HUES64 (cell line): ENCODE measurements around the gene PLCL1.

ENCODE experiments used
- H3K27ac ChIP-seq: 2 replicates; pipeline ENCODE4 v1.7.0; 2013; ENCODE audit warnings: low read depth, low read length, inconsistent platforms
- H3K27me3 ChIP-seq: 2 replicates; pipeline ENCODE4 v1.6.1; 2013; ENCODE audit warnings: mild to moderate bottlenecking, low read length; ENCODE audit not compliant: insufficient read depth
- H3K36me3 ChIP-seq: 2 replicates; pipeline ENCODE4 v1.6.1; 2013; ENCODE audit warnings: mild to moderate bottlenecking, low read length; ENCODE audit not compliant: insufficient read depth
- H3K4me1 ChIP-seq: 2 replicates; pipeline ENCODE4 v1.6.1; 2013; ENCODE audit warnings: mild to moderate bottlenecking, low read length, moderate library complexity; ENCODE audit not compliant: insufficient read depth
- H3K4me3 ChIP-seq: 2 replicates; pipeline ENCODE4 v1.5.1; 2013; ENCODE audit warnings: mild to moderate bottlenecking, low read length, moderate library complexity
- H3K9ac ChIP-seq: 2 replicates; pipeline ENCODE4 v1.6.1; 2013; ENCODE audit warnings: mild to moderate bottlenecking, low read depth, low read length
- H3K9me3 ChIP-seq: 2 replicates; pipeline ENCODE4 v1.6.1; 2013; ENCODE audit warnings: low read depth, low read length; ENCODE audit not compliant: insufficient read depth
- WGBS: fragments of 150-250, 120-280 bp; methylation state at CpG from one replicate; pipeline ENCODE4 v1.1.7; 2013; ENCODE audit warnings: missing lambda C conversion rate; 5-methylcytosine and 5-hydroxymethylcytosine counted together

Gene PLCL1

DNA sequence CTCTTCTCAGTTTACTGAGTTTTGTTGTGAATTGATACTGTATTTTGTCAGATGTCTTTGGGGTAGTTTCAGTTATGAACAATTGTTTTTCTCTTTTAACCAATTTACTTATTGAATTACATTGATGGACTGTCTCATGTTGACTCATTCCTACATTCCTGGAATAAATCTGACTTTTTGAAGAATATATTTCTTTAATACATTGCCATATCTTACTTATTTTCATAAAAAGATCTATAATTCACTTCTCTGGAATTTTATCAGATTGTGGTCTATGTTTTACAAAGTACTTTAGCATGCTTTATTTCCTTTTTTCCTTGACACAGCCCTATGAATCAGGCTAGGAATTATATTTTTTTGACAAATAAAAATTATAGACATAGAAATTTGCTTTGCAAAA lies 268.3 kb downstream of the PLCL1 start:
- Histone ChIP-seq H3K27me3 (no peaks in the 10 kb centered on the region), H3K9ac (no peak overlapping the region), H3K9me3 (no peaks in the 10 kb centered on the region), H3K27ac (no peak overlapping the region), H3K4me3 (no peak overlapping the region), H3K4me1 (peaks cover 11% of the 10 kb centered on the region), H3K36me3 (no peaks in the 10 kb centered on the region)

DNA sequence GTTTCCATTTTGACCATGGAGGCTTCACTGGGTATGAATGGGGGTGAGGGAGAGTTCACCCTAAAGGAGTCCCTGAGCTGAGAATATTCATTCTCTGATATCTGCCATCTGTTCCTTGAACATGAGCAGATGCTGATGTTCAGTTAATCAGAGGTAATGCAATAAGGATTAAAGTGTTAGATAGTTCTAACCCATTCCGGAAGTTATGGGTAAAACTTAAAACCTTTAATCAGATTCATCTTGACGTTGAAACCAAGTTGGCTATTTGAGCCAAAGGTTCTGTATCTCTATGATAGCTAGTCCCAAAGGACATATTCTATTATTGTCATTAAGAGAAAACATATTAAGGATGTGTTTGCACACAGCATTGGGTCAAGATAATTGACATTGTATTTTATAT lies 268.9 kb downstream of the PLCL1 start:
- H3K36me3 ChIP-seq: no peaks in the 10 kb centered on the region
- no peaks in the 10 kb centered on the region for H3K9me3 ChIP-seq
- H3K27ac ChIP-seq: no peak overlapping the region
- no peaks in the 10 kb centered on the region for H3K27me3 ChIP-seq
- WGBS: 100% methylated on average over 2 of the region's 2 CpGs
- H3K4me3 ChIP-seq: no peak overlapping the region
- no peak overlapping the region for H3K9ac ChIP-seq
- peaks cover 11% of the 10 kb centered on the region for H3K4me1 ChIP-seq

DNA sequence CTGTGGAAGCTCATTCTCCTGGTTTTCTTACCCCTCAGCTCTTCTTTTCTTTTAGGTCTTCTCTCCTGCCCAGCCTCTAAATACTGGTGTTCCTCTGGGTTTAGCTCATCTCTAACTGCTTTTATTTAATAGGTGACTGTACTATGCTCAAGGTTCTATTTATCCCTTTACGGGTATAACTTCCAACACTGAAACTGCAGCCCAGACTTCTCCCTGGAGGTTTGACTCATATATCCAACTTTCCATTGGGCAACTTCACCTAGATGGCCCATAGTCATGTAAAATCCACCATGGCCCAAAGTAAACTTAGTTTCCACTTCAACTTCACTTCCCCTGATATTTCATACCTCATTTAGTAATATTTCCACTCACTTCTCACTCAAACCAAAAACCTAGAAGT lies 273.1 kb downstream of the PLCL1 start:
- no peaks in the 10 kb centered on the region for H3K4me1 ChIP-seq
- no peaks in the 10 kb centered on the region for H3K36me3 ChIP-seq
- no peak overlapping the region for H3K4me3 ChIP-seq
- no peaks in the 10 kb centered on the region for H3K9me3 ChIP-seq
- 96% methylated on average over 1 of the region's 1 CpG for WGBS
- H3K27ac ChIP-seq: no peak overlapping the region
- H3K9ac ChIP-seq: no peak overlapping the region
- no peaks in the 10 kb centered on the region for H3K27me3 ChIP-seq

DNA sequence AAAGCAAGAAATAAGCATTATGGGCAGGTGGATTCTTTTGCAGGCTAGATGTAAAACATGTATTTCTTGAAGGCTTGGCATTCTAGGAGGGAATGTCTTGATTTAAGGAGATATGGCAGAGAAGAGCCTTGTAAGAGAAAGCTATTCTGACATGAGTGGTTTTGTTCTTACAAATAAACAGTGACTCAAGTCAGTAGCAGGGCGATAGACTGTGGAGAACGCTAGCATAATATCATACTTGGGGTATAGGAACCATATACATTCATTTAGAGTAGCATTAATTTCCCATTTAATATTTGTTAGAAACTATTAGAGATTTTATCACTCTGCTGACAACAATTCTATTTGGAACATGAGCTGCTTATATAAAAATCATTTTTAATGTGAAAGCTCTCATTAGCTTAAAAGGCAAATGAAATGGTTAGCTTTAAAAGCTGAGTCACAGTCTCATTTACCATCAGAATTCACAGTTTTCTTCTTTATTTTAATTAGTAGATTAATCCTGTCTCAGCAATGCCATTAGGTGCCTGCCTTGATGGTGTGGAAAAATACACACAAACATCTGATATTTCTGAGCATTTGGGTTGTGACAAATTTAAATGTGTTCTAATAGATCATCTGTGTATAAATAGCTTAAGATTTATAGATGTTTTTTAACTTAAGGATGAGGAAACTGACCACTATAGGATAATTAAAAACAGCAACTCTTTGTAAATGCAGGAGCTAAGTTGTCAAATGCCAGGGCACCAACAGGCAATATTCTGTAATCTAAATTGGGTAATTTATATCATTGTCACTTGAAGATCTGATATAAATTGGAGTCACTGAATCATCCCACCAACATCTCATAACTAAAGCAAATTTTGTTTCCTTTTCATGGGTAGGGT lies 276.7 kb downstream of the PLCL1 start:
- no peak overlapping the region for H3K9ac ChIP-seq
- no peaks in the 10 kb centered on the region for H3K27me3 ChIP-seq
- no peaks in the 10 kb centered on the region for H3K4me1 ChIP-seq
- no peak overlapping the region for H3K4me3 ChIP-seq
- H3K9me3 ChIP-seq: no peaks in the 10 kb centered on the region
- WGBS: 86% methylated on average over 1 of the region's 2 CpGs
- no peak overlapping the region for H3K27ac ChIP-seq
- H3K36me3 ChIP-seq: no peaks in the 10 kb centered on the region

DNA sequence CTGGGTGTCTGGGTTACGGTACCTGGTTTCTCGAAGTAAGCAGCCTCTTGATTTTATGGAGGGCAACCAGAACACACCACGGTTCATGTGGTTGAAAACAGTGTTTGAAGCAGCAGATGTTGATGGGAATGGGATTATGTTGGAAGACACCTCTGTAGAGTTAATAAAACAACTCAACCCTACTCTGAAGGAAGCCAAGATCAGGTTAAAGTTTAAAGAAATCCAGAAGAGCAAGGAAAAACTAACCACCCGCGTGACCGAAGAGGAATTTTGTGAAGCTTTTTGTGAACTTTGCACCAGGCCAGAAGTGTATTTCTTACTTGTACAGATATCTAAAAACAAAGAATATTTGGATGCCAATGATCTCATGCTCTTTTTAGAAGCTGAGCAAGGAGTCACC lies 279.8 kb downstream of the PLCL1 start:
- no peaks in the 10 kb centered on the region for H3K36me3 ChIP-seq
- H3K9me3 ChIP-seq: no peaks in the 10 kb centered on the region
- H3K27me3 ChIP-seq: no peaks in the 10 kb centered on the region
- H3K27ac ChIP-seq: no peak overlapping the region
- no peak overlapping the region for H3K4me3 ChIP-seq
- 98% methylated on average over 6 of the region's 6 CpGs for WGBS
- H3K4me1 ChIP-seq: no peaks in the 10 kb centered on the region
- no peak overlapping the region for H3K9ac ChIP-seq

DNA sequence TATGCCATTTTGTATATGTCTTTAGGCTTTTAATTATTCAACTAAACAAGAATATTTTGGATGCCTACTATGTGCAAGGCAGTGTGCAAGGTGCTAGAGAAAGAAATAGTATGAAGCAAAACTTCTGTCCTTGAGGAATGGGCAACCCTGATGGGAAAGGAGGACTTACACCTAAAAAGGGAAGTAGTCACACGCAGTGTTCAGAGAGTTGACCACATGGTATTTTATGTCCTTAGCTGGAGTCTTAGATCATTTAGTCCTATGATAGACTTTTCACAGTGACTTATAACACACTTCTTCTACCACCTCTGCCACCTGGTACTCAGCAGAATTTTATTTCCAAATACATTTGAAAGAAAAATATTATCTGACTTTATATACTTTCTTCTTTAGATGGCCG lies 291.6 kb downstream of the PLCL1 start:
- H3K9me3 ChIP-seq: no peaks in the 10 kb centered on the region
- no peak overlapping the region for H3K9ac ChIP-seq
- H3K36me3 ChIP-seq: no peaks in the 10 kb centered on the region
- no peak overlapping the region for H3K4me3 ChIP-seq
- H3K27me3 ChIP-seq: no peaks in the 10 kb centered on the region
- peaks cover 5% of the 10 kb centered on the region; the same call in 1 of the 2 replicates for H3K4me1 ChIP-seq
- no peak overlapping the region for H3K27ac ChIP-seq
- WGBS: 94% methylated on average over 1 of the region's 2 CpGs

DNA sequence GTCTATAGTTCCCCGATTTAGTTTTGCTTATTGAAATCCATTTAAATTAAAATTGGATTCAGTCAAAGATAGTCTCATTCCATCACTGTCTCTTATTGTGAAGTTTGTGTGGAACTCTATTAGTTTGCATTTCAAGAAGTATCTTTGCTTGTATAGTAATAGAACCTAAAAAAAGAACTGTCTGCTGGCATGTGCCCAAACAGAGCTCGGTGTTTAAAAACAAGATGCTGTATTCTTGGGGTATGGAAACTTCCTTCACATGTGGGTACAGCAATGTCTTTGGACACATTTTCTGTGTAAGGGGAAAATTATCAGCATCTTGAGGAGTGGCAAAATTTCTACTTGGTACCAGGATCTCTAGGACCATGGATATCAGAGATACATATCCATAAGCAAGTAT lies 292.6 kb downstream of the PLCL1 start:
- H3K36me3 ChIP-seq: no peaks in the 10 kb centered on the region
- H3K9ac ChIP-seq: no peak overlapping the region
- no peaks in the 10 kb centered on the region for H3K27me3 ChIP-seq
- WGBS: 95% methylated on average over 2 of the region's 2 CpGs
- peaks cover 5% of the 10 kb centered on the region; the same call in 1 of the 2 replicates for H3K4me1 ChIP-seq
- no peak overlapping the region for H3K4me3 ChIP-seq
- no peak overlapping the region for H3K27ac ChIP-seq
- no peaks in the 10 kb centered on the region for H3K9me3 ChIP-seq

DNA sequence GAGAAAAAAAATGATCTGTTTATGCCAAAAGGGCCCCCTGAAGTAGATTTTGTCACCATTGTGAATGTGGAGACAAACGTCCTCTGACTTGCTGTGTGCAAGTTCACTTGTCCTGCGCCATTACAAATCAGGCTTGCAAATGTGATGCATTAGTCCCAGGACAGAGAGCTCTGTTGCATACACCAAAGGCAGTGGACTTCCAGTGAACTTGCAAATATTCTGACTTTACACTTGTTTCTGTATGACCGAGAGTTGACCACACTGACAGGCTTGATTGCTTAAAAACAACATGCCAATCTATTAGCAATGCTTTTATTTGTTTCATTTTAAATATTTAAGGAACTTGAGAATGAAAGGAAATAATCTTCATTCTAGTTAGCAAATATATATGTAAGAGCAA lies 293.2 kb downstream of the PLCL1 start:
- 91% methylated on average over 3 of the region's 3 CpGs for WGBS
- no peaks in the 10 kb centered on the region for H3K27me3 ChIP-seq
- no peaks in the 10 kb centered on the region for H3K36me3 ChIP-seq
- no peak overlapping the region for H3K4me3 ChIP-seq
- no peaks in the 10 kb centered on the region for H3K9me3 ChIP-seq
- no peak overlapping the region for H3K9ac ChIP-seq
- H3K27ac ChIP-seq: no peak overlapping the region
- H3K4me1 ChIP-seq: peaks cover 5% of the 10 kb centered on the region; the same call in 1 of the 2 replicates

DNA sequence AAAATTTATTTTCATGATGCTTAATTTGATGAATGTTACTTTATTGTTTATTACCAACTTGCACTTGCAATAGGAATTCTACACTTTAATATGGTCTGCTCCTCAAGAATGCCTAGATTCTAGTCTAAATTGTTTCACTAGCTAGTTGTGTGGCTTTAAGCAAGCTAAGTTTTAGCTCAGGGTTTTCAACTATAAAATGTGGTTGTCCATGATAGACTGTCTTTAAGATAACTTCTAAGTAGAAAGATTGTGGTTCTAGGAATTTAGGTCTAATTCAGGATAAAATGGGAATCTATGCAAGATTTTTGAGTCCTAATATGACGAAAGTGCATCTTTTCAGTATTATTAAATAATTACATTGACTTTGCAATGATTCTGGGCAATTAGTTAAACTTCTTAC lies 294.0 kb downstream of the PLCL1 start:
- no peaks in the 10 kb centered on the region for H3K9me3 ChIP-seq
- H3K4me3 ChIP-seq: no peak overlapping the region
- no peaks in the 10 kb centered on the region for H3K27me3 ChIP-seq
- peaks cover 5% of the 10 kb centered on the region; the same call in 1 of the 2 replicates for H3K4me1 ChIP-seq
- H3K36me3 ChIP-seq: no peaks in the 10 kb centered on the region
- no peak overlapping the region for H3K27ac ChIP-seq
- WGBS: no CpG with 5 or more reads among the region's 1 CpG
- H3K9ac ChIP-seq: no peak overlapping the region

DNA sequence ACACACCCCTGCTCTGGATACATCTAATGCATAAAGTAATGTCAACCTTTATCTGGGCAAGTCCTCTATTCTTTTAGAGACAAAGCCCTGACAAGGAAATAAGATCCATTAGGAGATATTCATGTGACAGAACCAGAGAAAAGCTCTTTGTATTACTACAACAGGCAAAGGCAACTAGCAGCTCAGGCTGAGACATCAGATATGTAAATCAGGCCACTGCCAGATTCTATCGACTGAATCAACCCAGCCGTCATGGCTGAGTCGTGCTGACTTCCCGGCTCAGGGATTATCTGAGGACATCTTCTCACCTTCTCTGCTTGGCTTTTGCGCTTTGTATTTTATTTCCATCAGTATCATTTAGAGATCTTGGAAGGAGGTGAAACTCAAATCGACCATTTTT lies 294.5 kb downstream of the PLCL1 start:
- H3K9me3 ChIP-seq: no peaks in the 10 kb centered on the region
- no peak overlapping the region for H3K4me3 ChIP-seq
- H3K9ac ChIP-seq: no peak overlapping the region
- no peak overlapping the region for H3K27ac ChIP-seq
- H3K36me3 ChIP-seq: no peaks in the 10 kb centered on the region
- H3K27me3 ChIP-seq: no peaks in the 10 kb centered on the region
- 30% methylated on average over 4 of the region's 6 CpGs for WGBS
- peaks cover 5% of the 10 kb centered on the region; the same call in 1 of the 2 replicates for H3K4me1 ChIP-seq

DNA sequence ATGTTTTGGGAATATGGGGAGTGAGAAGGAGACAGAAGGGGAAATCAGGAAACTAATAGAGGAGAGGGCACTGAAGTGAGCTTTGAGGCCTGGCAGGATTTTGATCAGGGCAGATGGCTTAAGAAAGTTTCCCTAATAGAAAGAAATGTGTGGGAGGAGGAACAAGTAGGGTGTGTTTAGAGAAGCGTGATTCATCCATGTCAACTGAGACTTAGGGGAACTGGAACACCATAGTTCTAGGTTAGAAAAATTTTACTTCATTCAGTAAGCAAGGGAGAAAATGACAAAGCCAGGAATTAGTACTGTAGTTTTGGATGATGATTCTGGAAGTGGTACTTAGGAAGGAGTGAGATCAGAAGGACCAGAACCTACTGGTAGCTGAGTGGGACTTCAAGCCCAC lies 296.0 kb downstream of the PLCL1 start:
- peaks cover 5% of the 10 kb centered on the region; the same call in 1 of the 2 replicates for H3K4me1 ChIP-seq
- H3K9ac ChIP-seq: no peak overlapping the region
- WGBS: 94% methylated on average over 1 of the region's 1 CpG
- H3K4me3 ChIP-seq: no peak overlapping the region
- no peak overlapping the region for H3K27ac ChIP-seq
- H3K27me3 ChIP-seq: no peaks in the 10 kb centered on the region
- no peaks in the 10 kb centered on the region for H3K9me3 ChIP-seq
- H3K36me3 ChIP-seq: no peaks in the 10 kb centered on the region
